HEK293 (cell line): ENCODE results near the gene DOCK1.

ENCODE experiments used
- CTCF ChIA-PET: fragments of 350-600 bp; formaldehyde crosslinking; extraction: SDS; loops from one replicate; lab custom pipeline; 2021; ENCODE audit warnings: antibody characterized with exemption; lab: Yijun Ruan, JAX
- POLR2A ChIA-PET: fragments of 300-600 bp; formaldehyde crosslinking; extraction: SDS; loops from one replicate; lab custom pipeline; 2020; ENCODE audit warnings: antibody characterized with exemption, inconsistent platforms; lab: Yijun Ruan, JAX
- H3K27ac ChIP-seq: fragments of 200-500 bp; sonication (Bioruptor generic); 2 replicates; pipeline ENCODE4 v1.5.1; 2014; ENCODE audit warnings: low read depth, low read length, control low read depth, inconsistent platforms; ENCODE audit errors: extremely low read depth
- H3K36me3 ChIP-seq, 2 experiments: fragments of 200-500 bp in 1 of 2; sonication (Bioruptor generic) in 1 of 2; 1 replicate in 1 of 2; 2 replicates in 1 of 2; pipeline ENCODE4 v1.5.1; 2014 to 2017; ENCODE audit warnings: inconsistent platforms in 2 of 2, low read length in 2 of 2; ENCODE audit not compliant: control insufficient read depth in 2 of 2, insufficient read depth in 1 of 2
- H3K4me1 ChIP-seq: fragments of 200-500 bp; sonication (Bioruptor generic); 2 replicates; pipeline ENCODE4 v1.5.1; 2014; ENCODE audit warnings: mild to moderate bottlenecking, low read length, inconsistent platforms; ENCODE audit not compliant: control insufficient read depth, insufficient read depth
- H3K4me3 ChIP-seq: 2 replicates; pipeline ENCODE4 v1.5.1; 2011; ENCODE audit warnings: low read depth, mild to moderate bottlenecking, control low read depth, low read length, moderate library complexity
- H3K9me3 ChIP-seq: fragments of 200-500 bp; sonication (Bioruptor generic); 2 replicates; pipeline ENCODE4 v1.5.1; 2014; ENCODE audit warnings: low read depth, low read length, inconsistent platforms; ENCODE audit not compliant: control insufficient read depth, insufficient read depth
- EGR2 ChIP-seq: fragments of 450-650 bp; formaldehyde crosslinking; IDR thresholded peaks from 2 replicates; pipeline ENCODE4 v1.5.1; 2016; ENCODE audit warnings: low read depth, missing biosample characterization, missing genetic modification characterization
- GLI2 ChIP-seq: fragments of 450-650 bp; formaldehyde crosslinking; IDR thresholded peaks from 2 replicates; pipeline ENCODE4; 2017; ENCODE audit warnings: missing biosample characterization, missing genetic modification characterization, low read depth, borderline replicate concordance
- HOXA7 ChIP-seq: sonication (generic); formaldehyde crosslinking; IDR thresholded peaks from 2 replicates; pipeline ENCODE4 v1.8.1; 2022; ENCODE audit warnings: missing genetic modification reagents, borderline replicate concordance
- MZF1 ChIP-seq: fragments of 450-650 bp; formaldehyde crosslinking; IDR thresholded peaks from 2 replicates; pipeline ENCODE4 v1.5.1; 2017; ENCODE audit warnings: missing biosample characterization, missing genetic modification characterization, borderline replicate concordance
- OVOL3 ChIP-seq: fragments of 450-650 bp; formaldehyde crosslinking; IDR thresholded peaks from 2 replicates; pipeline ENCODE4 v1.5.1; 2016; ENCODE audit warnings: missing biosample characterization, missing genetic modification characterization
- ZEB2 ChIP-seq: fragments of 450-650 bp; formaldehyde crosslinking; IDR thresholded peaks from 2 replicates; pipeline ENCODE4 v1.5.1; 2016; ENCODE audit warnings: missing biosample characterization, missing genetic modification characterization
- ZFP69B ChIP-seq: fragments of 450-650 bp; formaldehyde crosslinking; IDR thresholded peaks from 2 replicates; pipeline ENCODE4 v1.5.1; 2016; ENCODE audit warnings: missing biosample characterization, missing genetic modification characterization
- ZNF10 ChIP-seq: fragments of 450-650 bp; formaldehyde crosslinking; IDR thresholded peaks from 2 replicates; pipeline ENCODE4 v1.5.1; 2017; ENCODE audit warnings: missing biosample characterization, missing genetic modification characterization
- ZNF121 ChIP-seq: fragments of 450-650 bp; formaldehyde crosslinking; IDR thresholded peaks from 2 replicates; pipeline ENCODE4 v1.5.1; 2016; ENCODE audit warnings: missing biosample characterization, missing genetic modification characterization
- ZNF16 ChIP-seq: fragments of 450-650 bp; formaldehyde crosslinking; IDR thresholded peaks from 2 replicates; pipeline ENCODE4 v1.5.1; 2016; ENCODE audit warnings: low read depth, missing biosample characterization, missing genetic modification characterization
- ZNF174 ChIP-seq: fragments of 450-650 bp; formaldehyde crosslinking; IDR thresholded peaks from 2 replicates; pipeline ENCODE4 v1.5.0; 2017; ENCODE audit warnings: missing biosample characterization, mild to moderate bottlenecking, missing genetic modification characterization
- ZNF184 ChIP-seq: fragments of 450-650 bp; IDR thresholded peaks from 2 replicates; pipeline ENCODE4 v1.5.1; 2018; ENCODE audit warnings: missing biosample characterization, mild to moderate bottlenecking, missing genetic modification characterization
- ZNF211 ChIP-seq: fragments of 450-650 bp; formaldehyde crosslinking; IDR thresholded peaks from 2 replicates; pipeline ENCODE4 v1.5.1; 2016; ENCODE audit warnings: low read depth, missing biosample characterization, missing genetic modification characterization
- ZNF214 ChIP-seq: fragments of 450-650 bp; formaldehyde crosslinking; IDR thresholded peaks from 2 replicates; pipeline ENCODE4 v1.5.1; 2017; ENCODE audit warnings: missing biosample characterization, mild to moderate bottlenecking, missing genetic modification characterization, borderline replicate concordance
- ZNF266 ChIP-seq: fragments of 450-650 bp; formaldehyde crosslinking; IDR thresholded peaks from 2 replicates; pipeline ENCODE4 v1.5.1; 2016; ENCODE audit warnings: missing biosample characterization, missing genetic modification characterization, low read depth
- ZNF341 ChIP-seq: fragments of 450-650 bp; formaldehyde crosslinking; IDR thresholded peaks from 2 replicates; pipeline ENCODE4; 2016; ENCODE audit warnings: low read depth, missing biosample characterization, missing genetic modification characterization
- ZNF416 ChIP-seq: fragments of 450-650 bp; formaldehyde crosslinking; IDR thresholded peaks from 2 replicates; pipeline ENCODE4 v1.5.1; 2016; ENCODE audit warnings: missing biosample characterization, missing genetic modification characterization
- ZNF426 ChIP-seq: fragments of 450-650 bp; formaldehyde crosslinking; IDR thresholded peaks from 2 replicates; pipeline ENCODE4 v1.5.1; 2017; ENCODE audit warnings: missing biosample characterization, missing genetic modification characterization, mild to moderate bottlenecking, inconsistent platforms, moderate library complexity
- ZNF530 ChIP-seq: fragments of 450-650 bp; formaldehyde crosslinking; IDR thresholded peaks from 2 replicates; pipeline ENCODE4 v1.5.1; 2016; ENCODE audit warnings: low read depth, missing biosample characterization, missing genetic modification characterization
- ZNF548 ChIP-seq: fragments of 450-650 bp; formaldehyde crosslinking; IDR thresholded peaks from 2 replicates; pipeline ENCODE4 v1.5.1; 2016; ENCODE audit warnings: missing biosample characterization, missing genetic modification characterization
- ZNF670 ChIP-seq: fragments of 450-650 bp; formaldehyde crosslinking; IDR thresholded peaks from 2 replicates; pipeline ENCODE4 v1.5.1; 2016; ENCODE audit warnings: missing biosample characterization, missing genetic modification characterization, low read depth
- ZNF830 ChIP-seq: fragments of 450-650 bp; IDR thresholded peaks from 2 replicates; pipeline ENCODE4 v1.5.0; 2018; ENCODE audit warnings: missing biosample characterization, missing genetic modification characterization, low read depth, mild to moderate bottlenecking, moderate library complexity
- ZSCAN30 ChIP-seq: fragments of 450-650 bp; IDR thresholded peaks from 2 replicates; pipeline ENCODE4 v1.5.1; 2018; ENCODE audit warnings: missing biosample characterization, mild to moderate bottlenecking, missing genetic modification characterization, moderate library complexity
- ZXDB ChIP-seq: fragments of 450-650 bp; formaldehyde crosslinking; IDR thresholded peaks from 2 replicates; pipeline ENCODE4 v1.5.1; 2016; ENCODE audit warnings: missing biosample characterization, missing genetic modification characterization
- TF ChIP-seq, protein P1 (sequence below): fragments of 450-650 bp; formaldehyde crosslinking; IDR thresholded peaks from 2 replicates; pipeline ENCODE4 v1.5.1; 2016; ENCODE audit warnings: missing biosample characterization, missing genetic modification characterization
- TF ChIP-seq, protein P2 (sequence below): fragments of 450-650 bp; formaldehyde crosslinking; IDR thresholded peaks from 2 replicates; pipeline ENCODE4 v1.5.1; 2016; ENCODE audit warnings: missing biosample characterization, missing genetic modification characterization
- TF ChIP-seq, protein P3 (sequence below): fragments of 450-650 bp; formaldehyde crosslinking; IDR thresholded peaks from 2 replicates; pipeline ENCODE4 v1.5.1; 2017; ENCODE audit warnings: missing biosample characterization, missing genetic modification characterization
- TF ChIP-seq, protein P4 (sequence below): fragments of 450-650 bp; formaldehyde crosslinking; IDR thresholded peaks from 2 replicates; pipeline ENCODE4 v1.5.1; 2017; ENCODE audit warnings: missing biosample characterization, missing genetic modification characterization

DOCK1 gene

DNA sequence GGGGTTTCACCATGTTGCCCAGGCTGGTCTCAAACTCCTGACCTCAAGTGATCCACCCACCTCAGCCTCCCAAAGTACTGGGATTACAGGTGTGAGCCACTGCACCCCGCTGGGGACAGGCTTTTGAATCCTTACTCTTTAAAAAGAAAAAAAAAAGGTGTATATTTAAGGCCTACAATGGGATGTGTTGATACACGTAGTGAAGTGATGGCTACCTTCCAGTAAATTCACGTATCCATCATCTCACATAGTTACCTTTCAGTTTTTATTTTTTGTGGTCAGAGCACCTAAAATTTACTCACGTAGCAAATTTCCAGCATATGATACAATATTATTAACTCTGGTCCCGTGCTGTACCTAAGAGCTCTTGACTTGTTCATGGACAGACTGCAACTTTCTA lies 410.7 kb downstream of the DOCK1 start:
- no peaks in the 10 kb centered on the region for H3K4me1 ChIP-seq
- H3K27ac ChIP-seq = no peak overlapping the region
- CTCF ChIA-PET = no interaction called here
- H3K36me3 ChIP-seq = no peaks in the 10 kb centered on the region
- no peak overlapping the region for H3K4me3 ChIP-seq
- no peaks in the 10 kb centered on the region for H3K9me3 ChIP-seq
- POLR2A ChIA-PET = no interaction called here
- TF ChIP-seq, protein P1, sequence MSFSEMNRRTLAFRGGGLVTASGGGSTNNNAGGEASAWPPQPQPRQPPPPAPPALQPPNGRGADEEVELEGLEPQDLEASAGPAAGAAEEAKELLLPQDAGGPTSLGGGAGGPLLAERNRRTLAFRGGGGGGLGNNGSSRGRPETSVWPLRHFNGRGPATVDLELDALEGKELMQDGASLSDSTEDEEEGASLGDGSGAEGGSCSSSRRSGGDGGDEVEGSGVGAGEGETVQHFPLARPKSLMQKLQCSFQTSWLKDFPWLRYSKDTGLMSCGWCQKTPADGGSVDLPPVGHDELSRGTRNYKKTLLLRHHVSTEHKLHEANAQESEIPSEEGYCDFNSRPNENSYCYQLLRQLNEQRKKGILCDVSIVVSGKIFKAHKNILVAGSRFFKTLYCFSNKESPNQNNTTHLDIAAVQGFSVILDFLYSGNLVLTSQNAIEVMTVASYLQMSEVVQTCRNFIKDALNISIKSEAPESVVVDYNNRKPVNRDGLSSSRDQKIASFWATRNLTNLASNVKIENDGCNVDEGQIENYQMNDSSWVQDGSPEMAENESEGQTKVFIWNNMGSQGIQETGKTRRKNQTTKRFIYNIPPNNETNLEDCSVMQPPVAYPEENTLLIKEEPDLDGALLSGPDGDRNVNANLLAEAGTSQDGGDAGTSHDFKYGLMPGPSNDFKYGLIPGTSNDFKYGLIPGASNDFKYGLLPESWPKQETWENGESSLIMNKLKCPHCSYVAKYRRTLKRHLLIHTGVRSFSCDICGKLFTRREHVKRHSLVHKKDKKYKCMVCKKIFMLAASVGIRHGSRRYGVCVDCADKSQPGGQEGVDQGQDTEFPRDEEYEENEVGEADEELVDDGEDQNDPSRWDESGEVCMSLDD (tag by site-specific recombination) = no peak
- TF ChIP-seq ZNF548 (tag by site-specific recombination) (no peak), ZXDB (tag by site-specific recombination) (no peak), ZNF211 (tag by site-specific recombination) (no peak), HOXA7 (CRISPR knock-in tag) (no peak), ZNF670 (tag by site-specific recombination) (no peak), MZF1 (tag by site-specific recombination) (no peak), ZEB2 (tag by site-specific recombination) (no peak), ZNF426 (tag by site-specific recombination) (no peak), ZNF214 (tag by site-specific recombination) (no peak), OVOL3 (tag by site-specific recombination) (no peak), GLI2 (tag by site-specific recombination) (no peak)
- TF ChIP-seq, protein P2, sequence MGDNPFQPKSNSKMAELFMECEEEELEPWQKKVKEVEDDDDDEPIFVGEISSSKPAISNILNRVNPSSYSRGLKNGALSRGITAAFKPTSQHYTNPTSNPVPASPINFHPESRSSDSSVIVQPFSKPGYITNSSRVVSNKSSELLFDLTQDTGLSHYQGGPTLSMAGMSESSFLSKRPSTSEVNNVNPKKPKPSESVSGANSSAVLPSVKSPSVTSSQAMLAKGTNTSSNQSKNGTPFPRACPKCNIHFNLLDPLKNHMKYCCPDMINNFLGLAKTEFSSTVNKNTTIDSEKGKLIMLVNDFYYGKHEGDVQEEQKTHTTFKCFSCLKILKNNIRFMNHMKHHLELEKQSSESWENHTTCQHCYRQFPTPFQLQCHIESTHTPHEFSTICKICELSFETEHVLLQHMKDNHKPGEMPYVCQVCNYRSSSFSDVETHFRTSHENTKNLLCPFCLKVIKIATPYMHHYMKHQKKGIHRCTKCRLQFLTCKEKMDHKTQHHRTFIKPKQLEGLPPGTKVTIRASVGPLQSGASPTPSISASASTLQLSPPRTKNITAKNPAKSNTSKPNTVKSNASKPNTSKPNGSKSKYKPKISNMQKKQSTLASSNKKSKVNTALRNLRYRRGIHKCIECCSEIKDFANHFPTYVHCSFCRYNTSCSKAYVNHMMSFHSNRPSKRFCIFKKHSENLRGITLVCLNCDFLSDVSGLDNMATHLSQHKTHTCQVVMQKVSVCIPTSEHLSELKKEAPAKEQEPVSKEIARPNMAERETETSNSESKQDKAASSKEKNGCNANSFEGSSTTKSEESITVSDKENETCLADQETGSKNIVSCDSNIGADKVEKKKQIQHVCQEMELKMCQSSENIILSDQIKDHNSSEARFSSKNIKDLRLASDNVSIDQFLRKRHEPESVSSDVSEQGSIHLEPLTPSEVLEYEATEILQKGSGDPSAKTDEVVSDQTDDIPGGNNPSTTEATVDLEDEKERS = no peak

DNA sequence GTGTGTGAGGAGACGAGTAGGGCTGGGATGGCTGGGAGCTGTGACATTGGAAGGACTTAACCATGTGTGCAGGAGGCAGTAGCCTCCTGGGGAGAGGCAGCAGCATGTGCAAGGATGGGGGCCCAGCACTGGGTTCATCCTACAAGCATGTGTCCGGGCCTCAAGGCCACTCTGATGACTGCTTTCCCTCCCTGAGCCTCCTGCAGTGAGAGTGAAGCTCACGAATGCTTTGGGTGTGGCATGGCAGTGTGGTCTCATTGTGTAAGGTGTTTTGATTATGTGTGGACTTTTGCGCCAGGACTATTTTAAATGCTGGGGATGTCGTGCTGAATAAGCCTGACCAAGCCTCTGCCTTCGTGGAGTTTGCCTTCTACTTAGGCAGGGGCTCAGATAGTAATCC lies 413.2 kb downstream of the DOCK1 start:
- no peaks in the 10 kb centered on the region for H3K36me3 ChIP-seq
- H3K4me3 ChIP-seq = no peak overlapping the region
- H3K27ac ChIP-seq = no peak overlapping the region
- H3K4me1 ChIP-seq = no peaks in the 10 kb centered on the region
- no peaks in the 10 kb centered on the region for H3K9me3 ChIP-seq
- ChIA-PET POLR2A (no interaction called here), CTCF (interaction anchor here (0.6 kb wide), 1 partner anchor 466 kb away, joined by 3 read pairs; no protein-coding TSS in a partner anchor)
- TF ChIP-seq ZSCAN30 = no peak
- no peak for TF ChIP-seq ZNF184 (tag by site-specific recombination)
- no peak for TF ChIP-seq ZNF16 (tag by site-specific recombination)
- no peak for TF ChIP-seq ZFP69B (tag by site-specific recombination)
- TF ChIP-seq, protein P3, sequence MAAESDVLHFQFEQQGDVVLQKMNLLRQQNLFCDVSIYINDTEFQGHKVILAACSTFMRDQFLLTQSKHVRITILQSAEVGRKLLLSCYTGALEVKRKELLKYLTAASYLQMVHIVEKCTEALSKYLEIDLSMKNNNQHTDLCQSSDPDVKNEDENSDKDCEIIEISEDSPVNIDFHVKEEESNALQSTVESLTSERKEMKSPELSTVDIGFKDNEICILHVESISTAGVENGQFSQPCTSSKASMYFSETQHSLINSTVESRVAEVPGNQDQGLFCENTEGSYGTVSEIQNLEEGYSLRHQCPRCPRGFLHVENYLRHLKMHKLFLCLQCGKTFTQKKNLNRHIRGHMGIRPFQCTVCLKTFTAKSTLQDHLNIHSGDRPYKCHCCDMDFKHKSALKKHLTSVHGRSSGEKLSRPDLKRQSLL (tag by site-specific recombination) = no peak
- no peak for TF ChIP-seq ZNF830 (tag by site-specific recombination)
- no peak for TF ChIP-seq EGR2 (tag by site-specific recombination)
- TF ChIP-seq, protein P4, sequence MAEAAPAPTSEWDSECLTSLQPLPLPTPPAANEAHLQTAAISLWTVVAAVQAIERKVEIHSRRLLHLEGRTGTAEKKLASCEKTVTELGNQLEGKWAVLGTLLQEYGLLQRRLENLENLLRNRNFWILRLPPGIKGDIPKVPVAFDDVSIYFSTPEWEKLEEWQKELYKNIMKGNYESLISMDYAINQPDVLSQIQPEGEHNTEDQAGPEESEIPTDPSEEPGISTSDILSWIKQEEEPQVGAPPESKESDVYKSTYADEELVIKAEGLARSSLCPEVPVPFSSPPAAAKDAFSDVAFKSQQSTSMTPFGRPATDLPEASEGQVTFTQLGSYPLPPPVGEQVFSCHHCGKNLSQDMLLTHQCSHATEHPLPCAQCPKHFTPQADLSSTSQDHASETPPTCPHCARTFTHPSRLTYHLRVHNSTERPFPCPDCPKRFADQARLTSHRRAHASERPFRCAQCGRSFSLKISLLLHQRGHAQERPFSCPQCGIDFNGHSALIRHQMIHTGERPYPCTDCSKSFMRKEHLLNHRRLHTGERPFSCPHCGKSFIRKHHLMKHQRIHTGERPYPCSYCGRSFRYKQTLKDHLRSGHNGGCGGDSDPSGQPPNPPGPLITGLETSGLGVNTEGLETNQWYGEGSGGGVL (tag by site-specific recombination) = no peak
- no peak for TF ChIP-seq ZNF10 (tag by site-specific recombination)
- TF ChIP-seq ZNF530 = no peak
- no peak for TF ChIP-seq ZNF341 (tag by site-specific recombination)
- TF ChIP-seq ZNF174 (tag by site-specific recombination) = no peak
- no peak for TF ChIP-seq ZNF121
- no peak for TF ChIP-seq ZNF266 (tag by site-specific recombination)
- no peak for TF ChIP-seq ZNF416 (tag by site-specific recombination)
